GM12875 (cell line): ENCODE results near the gene GSE1.

Experiments used
- H3K4me3 ChIP-seq: one replicate; pipeline ENCODE4 v1.5.1; 2011; ENCODE audit warnings: low read depth, low read length, control low read depth
- TF ChIP-seq, protein P1 (sequence below): IDR thresholded peaks from 2 replicates; pipeline ENCODE4 v1.5.1; 2011; ENCODE audit warnings: low read depth, mild to moderate bottlenecking, control low read depth, inconsistent platforms, low read length, moderate library complexity, borderline replicate concordance; ENCODE audit not compliant: insufficient read depth

Gene GSE1

DNA sequence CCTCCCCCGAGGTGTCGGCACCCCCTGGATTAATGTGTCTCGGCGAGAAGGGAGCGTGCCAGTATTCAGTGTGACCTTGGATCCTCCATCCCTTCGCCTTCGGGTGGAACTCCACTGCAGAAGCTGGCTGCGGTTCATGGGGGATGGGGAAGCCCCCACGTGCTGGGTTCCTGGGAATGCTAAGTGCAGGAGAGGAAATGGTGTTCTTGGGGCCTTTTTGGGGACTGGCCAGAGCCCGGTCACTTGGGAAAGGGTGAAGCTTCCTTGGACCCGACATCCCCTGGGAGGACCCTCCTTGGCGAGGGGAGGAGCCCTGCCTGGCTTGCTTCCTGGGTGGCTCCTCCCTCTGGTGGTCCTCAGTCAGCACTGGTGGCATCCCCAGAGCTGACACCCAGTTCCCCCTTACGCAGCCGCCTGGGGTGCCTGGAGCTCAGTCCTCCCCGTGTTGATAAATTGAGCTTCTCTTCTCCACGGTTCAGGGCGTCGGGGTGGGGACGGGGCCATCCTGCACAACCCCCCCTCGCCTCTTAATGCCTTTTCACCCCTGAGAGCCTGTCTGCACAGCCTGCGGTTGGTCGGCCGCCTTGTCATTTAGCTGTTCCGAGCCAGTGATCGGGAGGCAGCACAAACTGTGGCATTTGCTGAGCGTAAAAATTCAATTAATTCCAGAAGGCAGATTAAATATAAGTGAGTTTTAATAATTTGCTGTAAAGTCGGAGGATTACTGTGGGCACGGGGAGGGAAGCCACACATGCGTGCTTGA lies 30.7 kb upstream of the GSE1 start:
- H3K4me3 ChIP-seq, result no peak overlapping the region
- TF ChIP-seq, protein P1, sequence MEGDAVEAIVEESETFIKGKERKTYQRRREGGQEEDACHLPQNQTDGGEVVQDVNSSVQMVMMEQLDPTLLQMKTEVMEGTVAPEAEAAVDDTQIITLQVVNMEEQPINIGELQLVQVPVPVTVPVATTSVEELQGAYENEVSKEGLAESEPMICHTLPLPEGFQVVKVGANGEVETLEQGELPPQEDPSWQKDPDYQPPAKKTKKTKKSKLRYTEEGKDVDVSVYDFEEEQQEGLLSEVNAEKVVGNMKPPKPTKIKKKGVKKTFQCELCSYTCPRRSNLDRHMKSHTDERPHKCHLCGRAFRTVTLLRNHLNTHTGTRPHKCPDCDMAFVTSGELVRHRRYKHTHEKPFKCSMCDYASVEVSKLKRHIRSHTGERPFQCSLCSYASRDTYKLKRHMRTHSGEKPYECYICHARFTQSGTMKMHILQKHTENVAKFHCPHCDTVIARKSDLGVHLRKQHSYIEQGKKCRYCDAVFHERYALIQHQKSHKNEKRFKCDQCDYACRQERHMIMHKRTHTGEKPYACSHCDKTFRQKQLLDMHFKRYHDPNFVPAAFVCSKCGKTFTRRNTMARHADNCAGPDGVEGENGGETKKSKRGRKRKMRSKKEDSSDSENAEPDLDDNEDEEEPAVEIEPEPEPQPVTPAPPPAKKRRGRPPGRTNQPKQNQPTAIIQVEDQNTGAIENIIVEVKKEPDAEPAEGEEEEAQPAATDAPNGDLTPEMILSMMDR, result no peak

- no peak overlapping the region for H3K4me3 ChIP-seq
- TF ChIP-seq, protein P1, result no peak
Measured at GRCh38 chr16:85583491-85584181, 29.5 kb upstream of the GSE1 start.

DNA sequence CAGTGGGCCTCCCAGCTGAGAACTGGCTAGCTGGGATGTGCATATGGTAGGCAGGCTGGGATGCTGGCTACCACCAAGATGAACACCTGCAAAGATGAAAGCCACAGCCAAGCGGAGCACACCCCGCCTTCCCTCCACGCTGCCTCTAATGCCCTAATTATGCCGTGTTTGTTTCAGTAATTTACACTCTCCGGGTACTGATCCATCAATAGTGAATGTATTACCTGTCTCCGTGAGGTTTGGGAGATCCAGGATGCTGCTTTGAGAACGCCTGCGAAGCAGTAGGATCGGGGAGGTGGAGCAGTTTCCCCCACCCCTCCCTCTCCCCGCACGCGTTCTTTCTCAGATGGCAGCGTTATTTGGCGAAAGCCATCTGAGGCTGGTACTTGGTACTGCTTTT lies 28.9 kb upstream of the GSE1 start:
- no peak overlapping the region for H3K4me3 ChIP-seq
- TF ChIP-seq, protein P1, result no peak

GRCh38 chr16:85584819-85585282 lies 28.3 kb upstream of the GSE1 start:
- no peak overlapping the region for H3K4me3 ChIP-seq
- TF ChIP-seq, protein P1, result no peak

DNA sequence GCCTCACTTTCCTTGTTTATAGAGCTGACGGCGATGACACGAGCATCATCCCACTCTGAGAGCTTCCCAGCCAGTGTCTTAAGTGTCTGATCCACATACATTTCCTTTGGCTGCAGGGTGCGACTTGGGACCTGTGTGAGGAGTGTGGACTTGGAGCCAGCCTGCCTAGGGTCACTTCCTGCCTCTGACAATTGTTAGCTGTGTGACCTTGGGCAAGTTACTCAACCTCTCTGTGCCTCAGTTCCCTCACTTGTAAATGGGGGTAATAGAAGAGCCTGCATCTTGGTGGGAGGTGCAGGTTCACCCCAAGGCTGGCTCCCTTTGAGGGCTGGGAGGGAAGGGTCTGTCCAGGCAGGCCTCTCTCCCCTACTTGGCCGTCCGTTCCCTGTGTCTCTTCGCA lies 27.4 kb upstream of the GSE1 start:
- TF ChIP-seq, protein P1, result no peak

GRCh38 chr16:85586380-85587104 lies 26.6 kb upstream of the GSE1 start:
- TF ChIP-seq, protein P1, result no peak
- no peak overlapping the region for H3K4me3 ChIP-seq

More for the DNA sequence above, 27.4 kb upstream of the GSE1 start:
- no peak overlapping the region for H3K4me3 ChIP-seq
